Right lobe of liver (tissue), 6 donors: ENCODE data around the gene OR2F2. TPM values are rescaled to one million over a fixed set of nuclear protein-coding genes. Genes with fewer than 3 reads are reported as not detected.

Experiments used
- ATAC-seq, 4 donors: fragments of 200-7000 bp; cut with Tn5 transposase; one replicate each; pipeline ENCODE4 v1.9.1; 2020; ENCODE audit warnings: mild to moderate bottlenecking in 4 of 4, moderate library complexity in 4 of 4
- DNase-seq, 3 donors: peaks; one replicate each; pipeline ENCODE4 v3.0.0-alpha.2; 2020
- H3K27ac ChIP-seq, 3 donors: fragments of 200-600 bp; one replicate each; pipeline ENCODE4 v1.8.0; 2022
- H3K27me3 ChIP-seq, 2 donors: fragments of 200-600 bp; one replicate each; pipeline ENCODE4 v1.8.0; 2022
- H3K36me3 ChIP-seq, 4 donors: fragments of 200-600 bp; sonication (generic) in 1 of 4; one replicate each; pipeline versions ENCODE4 v1.5.1 to v1.8.0; 2017 to 2022; ENCODE audit warnings: control low read depth in 1 of 4
- H3K4me1 ChIP-seq, 4 donors: fragments of 200-600 bp; sonication (generic) in 1 of 4; one replicate each; pipeline versions ENCODE4 v1.5.1 to v1.8.0; 2017 to 2022; ENCODE audit warnings: control low read depth in 1 of 4
- H3K4me3 ChIP-seq, 3 donors: fragments of 200-600 bp; one replicate each; pipeline ENCODE4 v1.8.0; 2022
- H3K9me3 ChIP-seq, 4 donors: fragments of 200-600 bp; sonication (generic) in 1 of 4; one replicate each; pipeline versions ENCODE4 v1.5.1 to v1.8.0; 2017 to 2022; ENCODE audit warnings: control low read depth in 1 of 4
- POLR2A ChIP-seq: fragments of 450-650 bp; IDR thresholded peaks from one replicate; pipeline ENCODE4 v1.6.1; 2017; ENCODE audit warnings: antibody characterized with exemption, mild to moderate bottlenecking
- WGBS: methylation state at CpG from one replicate; pipeline ENCODE4 v1.1.6; 2018; ENCODE audit warnings: low coverage, low lambda C conversion rate; ENCODE audit not compliant: insufficient coverage; ENCODE audit errors: missing lambda C conversion rate; 5-methylcytosine and 5-hydroxymethylcytosine counted together
- intact Hi-C, 2 donors: fragments of 100-400 bp; cut with DNase I; formaldehyde crosslinking; loops; one replicate each; pipeline versions ENCODE4 v1.11.2 to v1.14.1; 2022
- total RNA-seq, 6 experiments: library from RNA; depleted of rRNA in 2 of 6; stranded (reverse); fragments of >200 nt in 2 of 6; fragmentation: NEBNext Ultra II Directional in 3 of 6; extraction: Animal tissue kit (Norgen Biotek cat#: 25700) in 3 of 6; gene quantifications; one replicate each; pipeline versions ENCODE4 v1.1.0 to v1.2.4, GENCODE V29; 2016 to 2023
- TF ChIP-seq, protein P1 (sequence below), 4 donors: fragments of 200-600 bp in 3 of 4; fragments of 450-650 bp in 1 of 4; IDR thresholded peaks; one replicate each; pipeline versions ENCODE4 v1.5.1 to v1.8.0; 2016 to 2022; ENCODE audit warnings: antibody characterized with exemption in 4 of 4, mild to moderate bottlenecking in 2 of 4
- donor health status: DM: no; HTN: yes; CAD: no.
- donor health status: DM: no; HTN: no; CAD: no.
- donor health status: DM: no; HTN: no; CAD: no.
- donor health status: DM: no; HTN: yes; CAD: no.
- donor health status: DM: no; HTN: yes; CAD: no.

OR2F2 gene
- total RNA-seq, 6 experiments from 2014 or later = not detected

DNA sequence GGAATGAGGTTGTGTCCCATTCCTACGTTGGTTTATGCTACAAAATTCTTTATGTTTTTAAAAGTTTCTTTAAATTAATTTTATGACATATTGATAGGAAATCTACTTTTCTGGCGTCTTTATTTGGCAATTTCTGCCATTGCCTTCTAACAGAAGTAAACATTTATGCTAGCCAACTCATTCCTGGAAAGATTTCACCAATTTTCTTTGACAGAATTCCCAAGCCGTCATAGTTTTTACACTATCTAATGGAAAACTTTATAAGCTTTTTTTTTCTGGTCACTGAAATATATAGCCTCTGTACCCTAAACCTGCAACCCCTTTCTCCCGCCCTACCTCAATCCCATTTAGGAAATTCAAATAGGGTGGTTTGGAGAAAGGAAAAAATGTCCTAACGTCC, 26.9 kb upstream of the OR2F2 start:
- Histone ChIP-seq H3K36me3 (no peaks in the 10 kb centered on the region), H3K27ac (no peak overlapping the region), H3K4me3 (no peak overlapping the region), H3K27me3 (no peaks in the 10 kb centered on the region), H3K4me1 (peaks cover 0 to 20% (median 1%) of the 10 kb centered on the region in 4 donors), H3K9me3 (no peaks in the 10 kb centered on the region)
- ATAC-seq = peak in 1 of 4 donors; percentile 27
- intact Hi-C loops = no loop called here
- no peak for DNase-seq
- TF ChIP-seq, protein P1, sequence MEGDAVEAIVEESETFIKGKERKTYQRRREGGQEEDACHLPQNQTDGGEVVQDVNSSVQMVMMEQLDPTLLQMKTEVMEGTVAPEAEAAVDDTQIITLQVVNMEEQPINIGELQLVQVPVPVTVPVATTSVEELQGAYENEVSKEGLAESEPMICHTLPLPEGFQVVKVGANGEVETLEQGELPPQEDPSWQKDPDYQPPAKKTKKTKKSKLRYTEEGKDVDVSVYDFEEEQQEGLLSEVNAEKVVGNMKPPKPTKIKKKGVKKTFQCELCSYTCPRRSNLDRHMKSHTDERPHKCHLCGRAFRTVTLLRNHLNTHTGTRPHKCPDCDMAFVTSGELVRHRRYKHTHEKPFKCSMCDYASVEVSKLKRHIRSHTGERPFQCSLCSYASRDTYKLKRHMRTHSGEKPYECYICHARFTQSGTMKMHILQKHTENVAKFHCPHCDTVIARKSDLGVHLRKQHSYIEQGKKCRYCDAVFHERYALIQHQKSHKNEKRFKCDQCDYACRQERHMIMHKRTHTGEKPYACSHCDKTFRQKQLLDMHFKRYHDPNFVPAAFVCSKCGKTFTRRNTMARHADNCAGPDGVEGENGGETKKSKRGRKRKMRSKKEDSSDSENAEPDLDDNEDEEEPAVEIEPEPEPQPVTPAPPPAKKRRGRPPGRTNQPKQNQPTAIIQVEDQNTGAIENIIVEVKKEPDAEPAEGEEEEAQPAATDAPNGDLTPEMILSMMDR (IDR thresholded peaks at IDR 0.05) = no peak
- no peak for TF ChIP-seq POLR2A
- WGBS = 45% methylated on average over 5 of the region's 5 CpGs

DNA sequence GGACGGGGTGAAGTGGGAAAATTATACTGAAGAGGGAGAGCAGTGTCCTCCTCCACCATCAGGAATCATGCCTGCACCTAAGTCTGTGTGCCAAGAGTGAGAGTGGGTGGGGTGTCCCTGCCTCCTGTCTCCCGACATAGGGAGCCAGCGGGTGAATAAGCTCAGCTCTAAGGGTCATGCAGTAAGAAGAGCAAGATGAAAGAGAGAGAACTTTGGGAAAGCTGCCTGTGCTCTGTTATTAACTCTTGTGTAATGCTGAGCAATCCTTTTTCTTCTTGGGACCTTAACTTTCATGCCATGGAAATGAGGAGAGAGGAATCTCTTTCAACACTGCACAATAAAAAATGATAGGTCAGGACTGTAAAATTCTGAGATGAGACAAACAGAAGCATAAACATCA, 25.2 kb upstream of the OR2F2 start:
- WGBS = 84% methylated on average over 3 of the region's 3 CpGs

DNA sequence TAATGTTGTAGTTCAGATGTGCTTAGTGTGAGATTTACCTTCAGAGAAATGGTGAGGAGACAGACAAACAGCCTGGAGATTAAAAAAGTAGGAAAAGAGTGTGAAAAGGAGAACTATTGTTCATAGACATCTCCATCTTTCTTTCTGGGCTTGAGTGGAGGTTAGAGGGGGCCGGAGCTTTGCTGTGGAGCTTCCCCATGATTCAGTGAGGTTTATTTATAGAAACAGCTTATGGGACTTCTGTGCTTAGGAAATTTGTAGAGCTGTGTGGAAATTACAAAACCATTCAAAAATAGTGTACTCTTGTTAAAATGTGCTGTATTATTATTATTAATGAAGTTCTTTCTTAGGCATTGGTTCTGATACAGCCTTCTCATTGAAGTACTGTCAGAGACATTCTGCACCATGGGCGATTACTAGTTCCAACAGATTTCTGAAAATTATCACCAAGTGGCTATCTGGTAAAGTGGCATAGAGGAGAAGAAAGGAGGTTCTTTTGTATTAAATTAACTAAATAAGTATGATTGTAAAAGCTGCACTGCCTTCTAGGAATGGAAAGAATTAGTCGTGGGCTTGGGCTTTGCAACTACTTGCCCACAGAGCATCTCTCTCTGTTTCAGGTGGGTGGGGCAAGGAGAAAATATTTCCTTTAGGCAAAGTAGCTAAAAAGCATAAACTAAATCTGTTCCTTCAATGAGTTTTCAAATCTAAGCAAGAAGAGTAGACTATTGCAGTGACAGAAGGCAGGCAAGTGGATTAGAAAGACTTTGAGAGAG, 24.4 kb upstream of the OR2F2 start:
- Histone ChIP-seq H3K27me3 (no peaks in the 10 kb centered on the region), H3K27ac (no peak overlapping the region), H3K4me3 (no peak overlapping the region), H3K9me3 (no peaks in the 10 kb centered on the region), H3K4me1 (peaks cover 0 to 20% (median 4%) of the 10 kb centered on the region in 4 donors), H3K36me3 (no peaks in the 10 kb centered on the region)
- intact Hi-C loops = no loop called here
- DNase-seq (no peak), ATAC-seq (no peak)
- TF ChIP-seq, protein P1 (IDR thresholded peaks at IDR 0.05) = no peak
- TF ChIP-seq POLR2A = no peak
- 72% methylated on average over 3 of the region's 3 CpGs for WGBS

More for the DNA sequence above, 25.2 kb upstream of the OR2F2 start:
- Histone ChIP-seq H3K27ac (no peak overlapping the region), H3K9me3 (no peaks in the 10 kb centered on the region), H3K36me3 (no peaks in the 10 kb centered on the region), H3K4me1 (peaks cover 0 to 20% (median 4%) of the 10 kb centered on the region in 4 donors), H3K4me3 (no peak overlapping the region), H3K27me3 (no peaks in the 10 kb centered on the region)
- intact Hi-C loops = no loop called here
- DNase-seq = no peak
- ATAC-seq = no peak
- TF ChIP-seq POLR2A = no peak

DNA sequence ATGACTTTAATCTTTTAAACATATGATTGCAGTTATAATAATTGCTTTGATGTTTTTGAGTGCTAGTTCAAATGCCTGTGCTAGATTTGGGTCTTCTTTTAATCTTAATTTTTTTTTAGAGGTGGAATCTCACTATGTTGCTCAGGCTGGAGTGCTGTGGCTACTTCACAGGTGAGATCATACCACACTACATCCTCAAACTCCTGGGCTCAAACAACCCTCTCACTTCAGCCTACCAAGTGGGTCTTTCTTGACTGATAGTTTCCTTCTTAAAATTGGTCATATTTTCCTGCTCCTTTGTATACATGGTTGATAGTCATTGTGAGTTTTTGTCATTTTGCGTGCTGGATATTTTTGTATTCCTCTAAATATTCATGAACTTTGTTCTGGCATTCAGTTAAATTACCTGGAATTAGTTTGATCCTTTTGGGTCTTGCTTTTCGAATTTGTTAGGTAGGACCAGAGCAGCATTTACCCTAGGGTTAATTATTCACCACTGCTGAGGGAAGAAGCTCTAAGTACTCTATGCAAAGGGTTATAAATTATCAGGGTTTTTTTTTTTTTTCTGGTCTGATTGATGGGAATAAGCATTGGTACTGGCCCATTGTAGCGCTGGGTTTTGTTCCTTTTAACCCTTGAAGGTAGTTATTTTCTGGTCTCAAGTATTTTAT, 21.0 kb upstream of the OR2F2 start:
- intact Hi-C loops = no loop called here
- no peak overlapping the region for H3K4me3 ChIP-seq
- H3K36me3 ChIP-seq = no peaks in the 10 kb centered on the region
- 30% methylated on average over 3 of the region's 3 CpGs for WGBS
- no peaks in the 10 kb centered on the region for H3K27me3 ChIP-seq
- no peak for TF ChIP-seq POLR2A
- TF ChIP-seq, protein P1 (IDR thresholded peaks at IDR 0.05) = no peak
- H3K9me3 ChIP-seq = no peaks in the 10 kb centered on the region
- ATAC-seq (peak; percentile 84 to 95 (median 88)), DNase-seq (no peak)
- H3K27ac ChIP-seq = peak overlapping the region in 1 of 3 donors; percentile 35
- peaks cover 0 to 6% (median 0%) of the 10 kb centered on the region in 4 donors for H3K4me1 ChIP-seq
